SJCRH30 (cell line): ENCODE measurements around the gene PRUNE2. TPM values are rescaled to one million over a fixed set of nuclear protein-coding genes. Genes with fewer than 3 reads are reported as not detected.
"Not testable (repeated sequence)": the region's sequence is repeated elsewhere in the genome, so short reads cannot be mapped to it uniquely, and the experiment has no call there.

Source experiments
- DNase-seq, 2 experiments: peaks; one replicate each; pipeline ENCODE4 v3.0.0-alpha.2; 2015 to 2020
- H3K27ac ChIP-seq: fragments of 250-450 bp; sonication (Bioruptor Pico); 2 replicates; pipeline ENCODE4 v1.5.1; 2020; ENCODE audit warnings: mild to moderate bottlenecking, moderate library complexity
- H3K27me3 ChIP-seq: fragments of 250-450 bp; sonication (Bioruptor Pico); 2 replicates; pipeline ENCODE4 v1.5.1; 2020; ENCODE audit warnings: mild to moderate bottlenecking, moderate library complexity
- H3K36me3 ChIP-seq: fragments of 250-450 bp; sonication (Bioruptor Pico); 2 replicates; pipeline ENCODE4 v1.5.1; 2020; ENCODE audit warnings: mild to moderate bottlenecking, moderate library complexity
- H3K4me1 ChIP-seq: fragments of 250-450 bp; sonication (Bioruptor Pico); 2 replicates; pipeline ENCODE4 v1.5.1; 2020; ENCODE audit warnings: mild to moderate bottlenecking, moderate library complexity
- H3K4me3 ChIP-seq: fragments of 250-450 bp; sonication (Bioruptor Pico); 2 replicates; pipeline ENCODE4 v1.5.1; 2020; ENCODE audit warnings: mild to moderate bottlenecking, moderate library complexity
- H3K9me3 ChIP-seq: fragments of 250-450 bp; sonication (Bioruptor Pico); replicated peaks from 2 replicates; pipeline ENCODE4 v1.5.1; 2020; ENCODE audit warnings: mild to moderate bottlenecking, moderate library complexity
- total RNA-seq: library from RNA; depleted of rRNA; stranded (reverse); fragments of >200 nt; shearing (Covaris generic); gene quantifications from 2 replicates; pipeline ENCODE4 v1.2.3, GENCODE V29; 2014

The PRUNE2 gene
- total RNA-seq, 1 experiment from 2014 or later, result 25.0 TPM

DNA sequence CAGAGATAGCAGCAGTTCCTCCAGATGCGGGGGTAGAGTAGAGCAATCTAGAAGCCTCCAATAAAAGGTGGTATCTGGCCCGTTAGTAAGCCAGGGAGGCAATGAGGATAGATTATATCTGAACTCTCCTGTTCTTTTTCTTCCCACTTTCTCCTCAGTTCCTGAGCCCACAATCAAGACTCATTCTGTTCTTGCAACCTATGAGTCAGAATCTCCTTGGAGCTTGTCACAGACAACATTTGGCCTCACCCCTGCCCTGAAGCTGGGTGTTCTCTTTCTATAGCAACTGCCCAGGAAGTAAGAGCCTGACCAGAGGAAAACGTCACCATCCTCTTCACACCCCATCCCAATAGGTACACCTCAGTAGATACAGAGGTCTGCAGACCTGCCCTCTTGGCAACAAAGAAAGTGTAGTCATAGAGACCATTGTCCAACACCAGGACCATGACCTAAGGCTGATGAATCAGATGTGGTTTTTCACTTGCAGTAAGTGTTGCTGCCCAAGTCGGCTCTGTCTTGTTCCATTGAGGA lies 218.0 kb downstream of the PRUNE2 start:
- Histone ChIP-seq H3K4me1 (0 out of 2 replicates have a peak, but pooled peaks cover 3% of the 10 kb centered on the region), H3K27me3 (no peaks in the 10 kb centered on the region), H3K36me3 (no peaks in the 10 kb centered on the region), H3K9me3 (no peaks in the 10 kb centered on the region), H3K27ac (no peak overlapping the region), H3K4me3 (no peak overlapping the region)
- no peak for DNase-seq

DNA sequence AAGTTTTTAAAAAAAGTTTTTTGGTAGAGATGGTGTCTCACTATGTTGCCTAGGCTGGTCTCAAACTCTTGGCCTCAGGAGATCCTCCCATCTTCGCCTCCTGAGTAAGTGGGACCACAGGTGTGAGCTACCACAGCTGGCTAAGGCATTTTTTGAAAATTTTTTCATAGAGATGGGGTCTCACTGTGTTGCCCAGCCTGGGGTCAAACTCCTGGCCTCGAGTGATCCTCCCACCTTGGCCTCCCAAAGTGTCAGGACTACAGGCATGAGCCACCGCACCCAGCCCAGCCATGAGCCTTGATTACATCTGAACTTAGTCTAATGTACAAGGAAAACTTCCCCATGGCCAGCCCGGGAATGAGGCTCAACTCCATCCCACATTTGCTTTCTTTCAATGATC lies 219.2 kb downstream of the PRUNE2 start:
- no peak for DNase-seq
- Histone ChIP-seq H3K4me1 (no peaks in the 10 kb centered on the region), H3K27me3 (no peaks in the 10 kb centered on the region), H3K9me3 (no peaks in the 10 kb centered on the region), H3K36me3 (no peaks in the 10 kb centered on the region), H3K27ac (no peak overlapping the region), H3K4me3 (no peak overlapping the region)

DNA sequence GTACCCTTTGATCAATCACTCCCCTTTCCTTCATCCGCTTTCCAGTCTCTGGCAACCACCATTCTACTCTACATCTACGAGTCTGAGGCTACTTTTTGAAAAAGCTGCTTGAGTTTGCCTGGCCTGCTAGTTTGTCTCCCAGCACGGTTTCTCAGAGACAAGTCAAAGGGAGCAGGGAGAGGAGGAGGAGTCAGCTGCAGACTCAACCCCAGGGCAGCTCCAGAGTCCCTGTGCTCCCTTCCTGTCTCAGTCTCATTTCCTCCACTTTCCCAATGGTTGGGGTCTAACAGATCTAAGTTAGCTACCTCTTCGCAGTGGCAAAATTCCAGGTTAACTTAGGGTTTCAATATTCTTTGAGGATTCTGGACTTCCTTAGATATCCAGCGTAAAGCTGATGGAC lies 221.7 kb downstream of the PRUNE2 start:
- Histone ChIP-seq H3K4me1 (no peaks in the 10 kb centered on the region), H3K27me3 (no peaks in the 10 kb centered on the region), H3K4me3 (no peak overlapping the region), H3K27ac (no peak overlapping the region), H3K36me3 (no peaks in the 10 kb centered on the region), H3K9me3 (no peaks in the 10 kb centered on the region)
- no peak for DNase-seq

DNA sequence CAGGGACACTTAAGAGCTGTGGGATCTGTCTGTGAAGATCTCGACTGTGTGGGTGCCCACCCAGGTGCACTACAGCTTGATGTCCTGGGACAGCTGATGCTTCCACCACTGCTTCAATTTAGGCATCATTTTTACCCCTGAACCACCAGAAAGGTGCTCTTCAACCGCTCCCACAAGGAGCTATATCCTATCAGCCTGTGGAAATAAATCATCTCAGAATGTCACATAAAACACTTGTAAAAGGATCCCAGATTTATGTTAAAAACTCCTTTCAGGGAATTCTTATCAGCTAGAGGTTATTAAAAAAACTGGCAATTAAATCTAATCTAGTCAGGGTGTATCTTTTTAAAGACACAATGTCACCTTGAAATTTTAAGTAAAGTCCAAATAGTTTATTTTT lies 224.4 kb downstream of the PRUNE2 start:
- H3K4me1 ChIP-seq, result peaks cover 14% of the 10 kb centered on the region
- H3K4me3 ChIP-seq, result no peak overlapping the region
- no peak overlapping the region for H3K27ac ChIP-seq

DNA sequence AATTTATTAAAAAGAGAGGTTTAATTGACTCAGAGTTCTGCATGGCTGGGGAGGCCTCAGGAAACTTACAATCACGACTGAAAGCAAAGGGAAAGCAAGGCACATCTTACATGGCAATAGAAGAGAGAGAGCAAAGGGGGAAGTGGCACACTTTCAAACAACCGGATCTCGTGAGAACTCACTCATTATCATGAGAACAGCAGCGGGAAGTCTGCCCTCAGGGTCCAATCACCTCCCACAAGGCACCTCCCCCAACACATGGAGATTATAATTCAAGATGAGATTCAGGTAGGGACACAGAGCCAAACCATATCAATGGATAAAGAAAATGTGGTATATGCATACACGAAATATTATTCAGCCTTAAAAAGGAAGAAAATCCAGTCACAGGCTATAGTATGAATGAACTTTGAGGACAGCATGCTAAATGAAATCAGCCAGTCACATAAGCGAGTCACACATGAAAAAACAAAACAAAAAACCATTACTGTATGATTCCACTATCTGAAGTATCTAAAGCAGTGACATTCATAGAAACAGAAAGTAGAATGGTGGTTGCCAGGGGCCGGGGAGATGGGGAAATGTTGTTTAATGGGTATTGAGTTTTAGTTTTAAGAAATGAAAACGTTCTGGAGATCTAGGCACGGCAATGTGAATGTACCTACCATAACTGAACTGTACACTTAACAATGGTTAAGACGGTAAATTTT lies 225.0 kb downstream of the PRUNE2 start:
- no peak overlapping the region for H3K27ac ChIP-seq
- peaks cover 17% of the 10 kb centered on the region for H3K4me1 ChIP-seq
- no peaks in the 10 kb centered on the region for H3K27me3 ChIP-seq
- H3K9me3 ChIP-seq, result peaks cover 3% of the 10 kb centered on the region; the same call in 1 of the 2 replicates
- DNase-seq, result no peak
- H3K36me3 ChIP-seq, result 0 out of 2 replicates have a peak, but pooled peaks cover 2% of the 10 kb centered on the region
- no peak overlapping the region for H3K4me3 ChIP-seq

More for the DNA sequence above, 224.4 kb downstream of the PRUNE2 start:
- H3K9me3 ChIP-seq, result peaks cover under 1% of the 10 kb centered on the region; the same call in 1 of the 2 replicates
- H3K27me3 ChIP-seq, result no peaks in the 10 kb centered on the region
- no peak for DNase-seq
- H3K36me3 ChIP-seq, result 0 out of 2 replicates have a peak, but pooled peaks cover 2% of the 10 kb centered on the region

DNA sequence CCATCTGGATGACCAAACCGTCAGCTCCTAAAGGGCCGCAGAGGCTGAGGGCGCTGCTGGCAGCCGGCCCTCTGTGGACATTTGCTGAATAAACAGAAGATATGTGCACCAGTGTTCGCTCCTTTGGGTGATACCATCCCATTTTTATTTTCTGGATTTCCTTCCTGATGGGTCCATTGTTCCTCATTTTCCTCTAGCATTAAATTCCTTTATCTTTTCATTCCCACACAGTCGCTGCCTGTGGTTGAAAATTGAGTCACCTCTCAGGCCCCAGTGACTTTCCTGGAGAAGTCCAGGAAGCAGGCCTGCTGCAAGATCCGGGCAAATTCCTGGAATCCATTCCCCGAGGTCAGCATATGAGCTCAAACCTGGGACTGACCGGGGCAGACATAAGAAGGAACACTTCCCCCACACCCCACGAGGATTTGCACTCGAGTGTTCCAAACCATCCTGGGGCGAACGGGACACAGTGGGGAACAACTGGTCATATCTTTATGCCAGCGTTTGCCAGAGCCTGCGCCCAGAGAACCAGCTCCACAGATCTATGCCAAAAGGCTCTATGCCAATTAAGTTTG lies 228.3 kb downstream of the PRUNE2 start:
- Histone ChIP-seq H3K4me3 (no peak overlapping the region), H3K27me3 (no peaks in the 10 kb centered on the region), H3K4me1 (peaks cover 17% of the 10 kb centered on the region), H3K9me3 (peaks cover 3% of the 10 kb centered on the region; the same call in 1 of the 2 replicates), H3K36me3 (0 out of 2 replicates have a peak, but pooled peaks cover 2% of the 10 kb centered on the region), H3K27ac (peak overlapping the region; percentile 46)
- DNase-seq, result peak; percentile 42 to 54

DNA sequence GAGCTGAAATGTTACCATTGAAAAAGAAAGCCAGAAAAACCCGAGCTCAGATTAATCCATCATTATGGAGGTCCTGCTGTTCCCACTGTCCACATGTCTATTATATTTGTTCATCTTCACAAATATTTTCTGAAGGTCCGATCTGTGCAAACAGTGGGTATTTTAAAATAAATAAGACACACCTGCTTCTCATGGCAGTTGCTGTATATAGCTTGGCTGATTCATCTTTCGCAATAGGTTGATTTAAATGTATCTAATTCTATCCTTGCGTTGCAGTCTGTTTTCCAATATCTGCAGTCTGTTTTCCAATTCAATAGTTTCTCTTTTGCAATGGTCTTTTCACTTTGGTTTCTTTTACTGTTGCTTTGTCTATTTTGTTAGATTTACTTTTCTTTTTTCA lies 229.1 kb downstream of the PRUNE2 start:
- Histone ChIP-seq H3K27ac (peak overlapping the region; percentile 46), H3K36me3 (0 out of 2 replicates have a peak, but pooled peaks cover 2% of the 10 kb centered on the region), H3K4me1 (peaks cover 17% of the 10 kb centered on the region), H3K27me3 (no peaks in the 10 kb centered on the region), H3K9me3 (peaks cover 3% of the 10 kb centered on the region; the same call in 1 of the 2 replicates), H3K4me3 (no peak overlapping the region)
- DNase-seq, result no peak

DNA sequence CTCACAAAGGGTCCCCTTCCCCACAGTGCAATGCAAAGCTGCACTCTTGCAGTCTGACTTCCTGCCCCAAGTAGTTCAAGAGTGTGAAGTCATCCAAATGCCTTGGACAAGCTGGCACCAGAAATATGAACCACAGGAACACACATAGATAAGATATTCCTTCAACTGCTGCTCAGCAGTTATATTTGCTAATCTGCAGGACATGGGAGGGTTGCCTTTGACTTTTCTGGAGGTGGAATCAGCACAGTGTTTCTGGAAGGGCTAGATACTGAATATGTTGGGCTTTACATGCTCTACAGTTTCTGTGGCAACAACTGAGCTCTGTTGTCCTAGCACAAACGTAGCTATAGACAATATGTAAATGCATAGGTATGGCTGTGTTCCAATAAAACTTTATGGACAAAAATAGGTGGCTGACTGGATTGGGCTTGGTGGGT lies 238.4 kb downstream of the PRUNE2 start:
- no peaks in the 10 kb centered on the region for H3K9me3 ChIP-seq
- peak; percentile 47 to 64 for DNase-seq
- no peaks in the 10 kb centered on the region for H3K27me3 ChIP-seq
- H3K4me1 ChIP-seq, result peaks cover 30% of the 10 kb centered on the region
- H3K4me3 ChIP-seq, result no peak overlapping the region
- H3K36me3 ChIP-seq, result no peaks in the 10 kb centered on the region
- H3K27ac ChIP-seq, result peak overlapping the region; percentile 35; the same call in 1 of the 2 replicates

DNA sequence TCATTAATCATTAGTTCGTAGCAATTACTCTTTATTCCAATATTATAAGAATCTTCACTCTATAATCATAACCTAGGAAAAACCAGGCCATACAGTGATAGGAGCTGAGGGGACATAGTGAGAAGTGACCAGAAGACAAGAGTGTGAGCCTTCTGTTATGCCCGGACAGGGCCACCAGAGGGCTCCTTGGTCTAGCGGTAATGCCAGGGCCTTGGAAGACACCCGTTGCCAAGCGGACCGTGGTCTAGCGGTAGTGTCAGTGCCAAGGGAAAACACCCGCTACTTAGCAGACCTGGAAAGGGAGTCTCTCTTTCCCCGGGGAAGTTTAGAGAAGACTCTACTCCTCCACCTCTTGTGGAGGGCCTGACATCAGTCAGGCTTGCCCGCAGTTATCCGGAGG lies 239.9 kb downstream of the PRUNE2 start:
- DNase-seq, result not testable (repeated sequence)

DNA sequence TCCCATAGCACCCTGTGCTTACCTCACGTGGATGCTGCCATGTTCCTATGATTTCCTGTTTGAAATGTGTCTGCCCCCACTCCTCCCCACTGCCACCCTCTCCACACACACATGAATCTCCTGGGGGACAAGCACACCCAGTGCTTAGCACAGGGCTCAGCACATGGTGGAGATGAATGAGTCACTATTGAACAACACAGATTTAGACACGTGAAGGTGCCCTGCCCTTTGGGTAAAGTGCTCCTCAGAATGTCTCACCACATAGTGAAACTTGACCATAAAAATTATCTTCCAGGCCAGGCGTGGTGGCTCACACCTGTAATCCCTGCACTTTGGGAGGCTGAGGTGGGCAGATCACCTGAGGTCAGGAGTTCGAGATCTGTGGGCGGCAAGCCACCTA lies 240.5 kb downstream of the PRUNE2 start:
- no peak for DNase-seq
- Histone ChIP-seq H3K9me3 (no peaks in the 10 kb centered on the region), H3K27ac (no peak overlapping the region), H3K36me3 (no peaks in the 10 kb centered on the region), H3K4me3 (no peak overlapping the region), H3K4me1 (peaks cover 36% of the 10 kb centered on the region), H3K27me3 (no peaks in the 10 kb centered on the region)

More for the DNA sequence above, 239.9 kb downstream of the PRUNE2 start:
- not testable (repeated sequence) for H3K4me3 ChIP-seq, H3K9me3 ChIP-seq, H3K36me3 ChIP-seq, H3K27me3 ChIP-seq, H3K27ac ChIP-seq
- H3K4me1 ChIP-seq, result peaks cover 36% of the 10 kb centered on the region

DNA sequence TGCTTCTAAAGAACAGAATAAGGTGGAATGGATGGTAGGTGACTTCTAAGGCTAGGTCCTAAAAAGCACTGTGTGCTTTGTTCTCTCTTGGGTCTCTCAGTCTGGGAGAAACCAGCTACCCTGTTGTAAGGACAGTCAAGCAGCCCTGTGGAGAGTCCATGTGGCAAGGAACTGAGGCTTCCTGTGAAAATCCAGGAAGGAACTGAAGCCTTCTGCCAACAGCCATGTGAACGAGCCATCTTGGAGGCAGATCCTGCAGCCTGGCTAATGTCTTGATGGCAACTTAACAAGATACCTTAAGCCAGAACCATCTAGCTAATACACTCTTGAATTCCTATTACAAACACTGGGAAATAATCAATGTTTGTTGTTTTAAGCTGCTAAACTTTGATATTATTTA lies 241.8 kb downstream of the PRUNE2 start:
- no peak overlapping the region for H3K27ac ChIP-seq

DNA sequence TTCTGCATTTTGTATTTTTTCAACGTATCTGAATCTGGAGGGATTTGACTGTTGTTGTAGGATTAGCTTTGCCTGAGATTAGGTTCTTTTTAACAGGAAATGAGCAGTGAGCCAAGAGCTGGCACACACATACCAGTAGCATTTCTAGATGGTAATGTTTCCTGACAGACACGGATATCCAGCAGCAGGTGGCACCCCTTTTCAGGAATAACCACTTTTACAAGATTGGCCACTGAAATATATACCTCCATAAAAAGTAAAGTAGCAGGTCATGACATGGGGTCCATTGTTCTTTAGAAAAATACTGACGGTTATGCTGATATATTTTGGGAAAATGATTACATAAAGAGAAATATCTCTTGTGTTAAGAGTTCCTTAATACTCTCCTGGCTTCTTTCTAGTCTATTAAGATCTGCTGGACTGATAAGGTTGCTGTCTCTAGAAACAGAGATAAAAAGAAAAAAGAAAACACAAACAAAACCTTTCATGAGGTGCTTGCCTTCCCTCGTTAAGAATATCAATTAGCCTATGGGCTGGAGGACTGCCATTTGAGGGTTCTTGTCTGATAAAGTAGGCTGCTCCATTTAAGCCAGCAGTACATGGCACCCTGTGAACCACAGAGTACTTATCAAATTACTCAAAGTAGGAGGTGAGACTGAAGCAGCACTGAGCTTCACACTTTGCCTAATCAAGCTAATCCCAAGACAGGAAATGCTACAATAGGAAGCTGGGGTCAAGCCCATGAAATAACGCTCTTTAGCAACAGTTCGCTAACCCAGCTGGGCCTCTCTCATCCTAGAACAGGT lies 243.2 kb downstream of the PRUNE2 start:
- Histone ChIP-seq H3K36me3 (no peaks in the 10 kb centered on the region), H3K9me3 (no peaks in the 10 kb centered on the region), H3K27me3 (no peaks in the 10 kb centered on the region), H3K4me1 (peaks cover 34% of the 10 kb centered on the region), H3K27ac (peak overlapping the region; percentile 79), H3K4me3 (no peak overlapping the region)
- DNase-seq, result peak; percentile 76 to 90

More for the DNA sequence above, 241.8 kb downstream of the PRUNE2 start:
- Histone ChIP-seq H3K36me3 (no peaks in the 10 kb centered on the region), H3K27me3 (no peaks in the 10 kb centered on the region), H3K9me3 (no peaks in the 10 kb centered on the region), H3K4me1 (peaks cover 36% of the 10 kb centered on the region), H3K4me3 (no peak overlapping the region)
- DNase-seq, result no peak

DNA sequence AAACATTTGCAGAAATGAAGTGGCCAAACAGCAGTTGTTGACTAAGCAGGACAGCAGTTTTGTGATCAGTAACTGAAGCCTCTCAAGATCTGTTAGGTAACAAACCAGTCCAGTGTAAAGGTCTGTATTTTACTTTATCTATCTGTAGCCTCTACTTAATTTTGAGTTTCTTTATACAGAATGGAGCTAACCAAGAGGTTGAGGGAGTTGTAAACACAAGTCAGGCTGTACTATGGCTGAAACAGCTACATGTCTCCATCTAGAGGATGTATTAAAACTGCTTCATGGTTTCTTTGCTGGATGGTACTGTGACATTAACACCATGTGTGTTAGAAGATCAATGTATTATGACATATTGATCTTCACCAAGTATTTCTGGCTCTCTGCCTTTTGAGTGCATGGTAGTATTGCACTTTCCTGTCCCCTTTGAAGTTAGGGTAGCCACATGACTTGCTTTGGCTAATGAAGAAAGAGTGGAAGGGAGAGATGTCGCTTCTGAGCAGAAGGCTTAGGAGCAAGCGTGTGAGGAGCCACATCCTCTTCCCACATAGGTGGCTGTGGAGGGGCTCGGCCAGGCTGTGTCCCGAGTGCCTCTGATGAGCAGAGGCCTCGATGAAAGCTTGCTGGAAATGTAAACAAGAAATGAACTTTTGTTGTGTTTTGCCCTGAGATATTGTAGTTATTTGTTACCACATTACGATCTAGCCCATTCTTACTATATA lies 247.2 kb downstream of the PRUNE2 start:
- no peak overlapping the region for H3K27ac ChIP-seq

DNA sequence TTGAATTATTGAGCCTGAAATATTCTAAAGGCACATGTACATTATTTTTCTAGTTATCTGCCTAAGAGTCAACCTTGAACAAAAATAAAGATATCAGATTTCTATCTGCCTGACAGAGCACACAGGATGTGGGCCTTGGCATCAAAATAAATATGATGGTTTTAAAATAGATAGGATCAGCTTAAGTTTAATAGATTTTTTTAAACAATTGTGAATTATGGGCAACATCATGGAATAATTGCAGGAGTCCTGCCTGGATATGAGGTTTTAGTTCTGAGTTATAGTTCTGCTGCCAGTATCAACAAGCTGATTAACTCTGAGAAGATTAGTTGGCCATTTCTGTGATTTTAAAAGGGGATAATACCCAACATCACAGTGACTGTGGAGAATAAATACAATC lies 248.6 kb downstream of the PRUNE2 start:
- H3K27me3 ChIP-seq, result no peaks in the 10 kb centered on the region
- H3K4me1 ChIP-seq, result peaks cover 21% of the 10 kb centered on the region
- H3K9me3 ChIP-seq, result no peaks in the 10 kb centered on the region
- H3K27ac ChIP-seq, result no peak overlapping the region
- H3K36me3 ChIP-seq, result peaks cover 8% of the 10 kb centered on the region
- no peak overlapping the region for H3K4me3 ChIP-seq
- no peak for DNase-seq

More for the DNA sequence above, 247.2 kb downstream of the PRUNE2 start:
- Histone ChIP-seq H3K9me3 (no peaks in the 10 kb centered on the region), H3K4me3 (no peak overlapping the region), H3K36me3 (no peaks in the 10 kb centered on the region; the same call in 1 of the 2 replicates), H3K4me1 (peaks cover 27% of the 10 kb centered on the region), H3K27me3 (no peaks in the 10 kb centered on the region)
- peak in 1 of 2 experiments; percentile 62 for DNase-seq
